ENCODE results near the gene SRSF1. TPM values are rescaled to one million over a fixed set of nuclear protein-coding genes. Genes with fewer than 3 reads are reported as not detected.

SRSF1 gene
- total RNA-seq, 1 donor from 2014 or later = 159 TPM

Other genes with a start within 250 kb of the SRSF1 start
- gene MRPS23, start 157.2 kb downstream of the SRSF1 start, total RNA-seq = 9.8 and 23.3 TPM in 2 replicates
- 19.8 and 27.3 TPM in 2 replicates for gene CUEDC1, start 51.8 kb downstream of the SRSF1 start, total RNA-seq
- gene VEZF1, start 19.0 kb downstream of the SRSF1 start, total RNA-seq = 39.2 and 56.5 TPM in 2 replicates
- gene DYNLL2, start 76.2 kb upstream of the SRSF1 start, total RNA-seq = 10.8 and 11.8 TPM in 2 replicates
- gene OR4D1, start 141.1 kb upstream of the SRSF1 start, total RNA-seq = not detected in 2 replicates
- gene OR4D2, start 159.7 kb upstream of the SRSF1 start, total RNA-seq = not detected in 2 replicates
- not detected in 2 replicates for gene EPX, start 185.5 kb upstream of the SRSF1 start, total RNA-seq
- gene MKS1, start 212.0 kb upstream of the SRSF1 start, total RNA-seq = 4.7 and 13.8 TPM in 2 replicates
- not detected in 2 replicates for gene LPO, start 231.3 kb upstream of the SRSF1 start, total RNA-seq